Pons (tissue), 1 donor: Measurements from ENCODE around the gene OBP2B.
"Not testable (repeated sequence)": the region's sequence is repeated elsewhere in the genome, so short reads cannot be mapped to it uniquely, and the experiment has no call there.

Experiments
- DNase-seq: peaks from one replicate; pipeline ENCODE4 v3.0.0-alpha.2; 2016; ENCODE audit warnings: low spot score

Gene OBP2B

GRCh38 chr9:133208880-133209300, at the start of gene OBP2B:
OBP2B (minus strand) TSS chr9:133209250; CDS start chr9:133209199, 51 bp downstream.
- DNase-seq = not testable (repeated sequence)

GRCh38 chr9:133258061-133259015, 49.3 kb upstream of the OBP2B start:
- DNase-seq = no peak

DNA sequence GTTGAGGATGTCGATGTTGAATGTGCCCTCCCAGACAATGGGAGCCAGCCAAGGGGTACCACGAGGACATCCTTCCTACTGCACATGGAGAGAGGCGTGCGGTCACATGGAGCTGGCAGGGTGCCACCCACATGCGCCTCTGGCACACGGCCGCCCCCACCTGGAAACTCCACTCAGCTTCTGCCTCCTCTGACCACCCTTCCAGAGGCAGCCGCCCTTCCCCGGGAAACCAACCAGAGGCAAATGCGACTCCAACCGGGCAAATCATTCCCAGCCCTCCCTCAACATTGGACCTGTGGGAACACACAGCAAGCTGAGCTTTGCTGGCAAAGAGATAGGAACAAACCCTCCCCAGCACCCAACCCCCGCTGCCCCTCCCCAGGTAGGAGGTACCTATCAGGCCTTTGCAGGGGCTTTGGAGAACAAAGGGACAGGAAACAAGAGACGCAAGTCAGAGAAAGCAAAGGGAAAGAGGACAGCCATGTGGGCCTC, 48.5 kb upstream of the OBP2B start:
- DNase-seq = no peak

DNA sequence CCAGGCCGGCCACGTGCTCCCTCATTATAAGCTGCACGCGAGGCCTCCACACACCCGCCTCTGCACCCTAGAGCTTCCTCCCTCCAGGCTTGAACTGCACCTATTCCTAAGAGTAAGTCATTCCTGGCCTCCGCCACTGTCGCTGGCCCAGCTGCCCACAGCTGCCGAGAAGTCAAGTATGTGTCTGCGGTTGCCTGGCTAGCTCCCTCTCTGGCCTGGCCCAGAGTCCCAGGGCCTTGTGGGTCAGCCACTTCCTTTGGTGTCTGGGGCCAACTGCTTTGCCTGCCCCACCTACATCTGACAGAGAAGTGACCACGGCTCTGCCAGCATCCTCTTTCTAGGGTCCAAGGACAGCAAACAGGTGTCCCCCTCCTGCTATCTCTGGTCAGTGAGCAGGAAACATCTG, 47.6 kb upstream of the OBP2B start:
- no peak for DNase-seq

GRCh38 chr9:133256136-133256461, 47.0 kb upstream of the OBP2B start:
- DNase-seq = no peak

GRCh38 chr9:133255371-133256135, 46.5 kb upstream of the OBP2B start:
- no peak for DNase-seq

GRCh38 chr9:133254471-133254870, 45.4 kb upstream of the OBP2B start:
- DNase-seq = no peak

- DNase-seq = no peak
These were observed 44.2 kb upstream of the OBP2B start for GRCh38 chr9:133253268-133253667.

- no peak for DNase-seq
These were observed 43.4 kb upstream of the OBP2B start for GRCh38 chr9:133252301-133253020.

- DNase-seq = no peak
These were observed 42.7 kb upstream of the OBP2B start for GRCh38 chr9:133251773-133252172.

GRCh38 chr9:133251221-133251620, 42.2 kb upstream of the OBP2B start:
- DNase-seq = not testable (repeated sequence)

DNA sequence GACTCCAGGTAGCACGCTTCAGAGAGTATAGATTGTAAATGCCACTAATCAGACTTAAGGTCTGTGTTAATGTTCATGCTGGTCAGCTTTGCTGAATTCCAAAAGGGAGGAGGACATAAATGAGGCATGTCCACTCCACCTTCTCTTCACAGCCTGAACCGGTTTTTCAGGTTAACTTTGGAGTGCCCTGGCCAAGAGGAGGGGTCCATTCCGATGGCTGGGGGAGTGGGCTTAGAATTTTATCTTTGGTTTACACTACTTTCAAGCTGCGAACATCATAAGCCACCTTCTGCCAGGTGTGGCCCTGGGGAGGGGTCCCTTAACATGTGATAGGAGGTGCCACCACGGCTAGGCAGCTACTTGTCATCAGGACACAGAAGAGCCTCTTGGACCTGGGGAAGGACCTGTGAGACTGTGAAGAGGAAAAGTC, 41.7 kb upstream of the OBP2B start:
- DNase-seq = no peak

GRCh38 chr9:133249337-133249736, 40.3 kb upstream of the OBP2B start:
- DNase-seq = no peak

DNA sequence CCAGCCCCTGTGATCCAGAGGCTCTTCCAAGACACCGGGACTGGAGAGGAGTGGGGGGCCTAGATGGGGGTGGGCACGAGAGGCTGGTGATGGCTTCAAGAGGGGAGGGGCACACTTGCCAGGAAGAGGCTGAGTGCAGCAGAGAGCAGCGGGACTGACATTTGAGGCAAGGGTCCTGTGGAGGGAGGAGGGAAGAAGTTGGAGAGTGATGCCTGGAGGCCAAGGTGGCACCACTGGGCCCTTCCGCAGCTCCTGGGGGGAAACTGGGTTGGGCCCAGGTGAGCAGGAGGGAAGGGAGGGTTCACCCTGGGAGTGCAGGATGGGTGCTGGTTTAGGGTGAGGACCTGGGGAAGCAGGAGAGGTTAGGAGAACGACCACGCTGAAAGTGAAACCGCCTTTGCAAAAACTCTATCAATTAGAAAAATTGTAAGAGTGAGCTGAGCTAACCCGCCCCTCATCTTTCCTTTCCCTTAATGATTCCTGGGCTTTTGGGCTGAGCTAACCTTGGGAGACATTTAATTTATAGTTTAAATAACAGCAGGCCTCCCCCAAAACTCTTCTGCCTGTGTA, 39.8 kb upstream of the OBP2B start:
- DNase-seq = no peak

GRCh38 chr9:133247632-133248031, 38.6 kb upstream of the OBP2B start:
- DNase-seq = no peak

DNA sequence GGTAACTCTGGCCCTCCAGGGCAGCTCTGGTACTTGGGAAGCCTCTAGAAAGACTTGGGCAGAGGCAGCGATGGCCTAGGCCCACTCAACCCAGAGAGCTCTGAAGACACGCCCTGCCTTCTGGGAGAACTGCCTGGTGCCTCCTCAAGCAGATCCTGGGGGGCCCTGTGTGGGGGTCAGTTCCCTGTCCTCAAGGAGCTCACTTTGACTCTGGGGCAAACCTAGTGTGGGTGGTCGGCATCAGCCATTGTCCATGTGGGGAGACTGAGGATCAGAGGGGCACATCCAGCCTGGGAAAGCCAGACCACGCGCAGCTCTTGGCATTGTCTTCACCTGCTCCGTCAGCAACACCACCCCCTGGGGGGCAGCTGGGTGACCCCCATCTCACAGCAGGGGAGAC, 37.9 kb upstream of the OBP2B start:
- no peak for DNase-seq

DNA sequence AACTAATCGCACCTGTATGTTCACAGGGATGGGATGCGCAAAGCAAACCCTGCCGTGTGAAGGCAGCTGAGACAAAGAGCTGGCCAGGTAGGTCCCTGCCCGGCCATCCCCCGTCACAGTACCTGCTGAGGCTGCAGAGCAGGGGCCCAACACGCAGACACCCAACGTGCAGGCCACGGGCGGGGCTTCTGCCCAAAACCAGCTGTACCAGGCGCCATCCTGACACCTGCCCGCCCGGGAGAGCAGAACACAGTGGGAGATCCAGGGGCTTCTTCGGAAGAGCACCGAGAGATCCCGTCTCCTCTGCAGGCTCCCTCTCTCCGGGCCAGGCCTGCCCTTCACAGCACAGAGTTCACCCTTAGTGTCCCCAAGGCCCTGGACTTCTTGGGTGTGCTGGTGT, 37.5 kb upstream of the OBP2B start:
- DNase-seq = no peak

GRCh38 chr9:133242991-133243390, 33.9 kb upstream of the OBP2B start:
- no peak for DNase-seq

GRCh38 chr9:133242241-133242640, 33.2 kb upstream of the OBP2B start:
- DNase-seq = no peak

GRCh38 chr9:133239533-133240090, 30.6 kb upstream of the OBP2B start:
- DNase-seq = no peak

GRCh38 chr9:133238851-133239532, 29.9 kb upstream of the OBP2B start:
- DNase-seq = peak; percentile 3
